ENCODE measurements around the gene GPLD1.

The GPLD1 gene

GRCh38 chr6:24524805-24525204 lies 35.4 kb upstream of the GPLD1 start:
- Histone ChIP-seq H3K27me3 (ENCODE audit: control insufficient read depth, low read length) (no peaks in the 10 kb centered on the region), H3K79me2 (ENCODE audit: control insufficient read depth, low read length) (peaks cover 5% of the 10 kb centered on the region), H3K4me1 (ENCODE audit: control insufficient read depth, low read length) (peaks cover 61% of the 10 kb centered on the region), H3K27ac (ENCODE audit: low read depth, low read length) (no peak overlapping the region), H3K36me3 (ENCODE audit: control insufficient read depth, low read length) (peaks cover 16% of the 10 kb centered on the region; the same call in 1 of the 2 replicates), H3K4me3 (ENCODE audit: low read length) (no peak overlapping the region; the same call in 1 of the 2 replicates), H3F3A (ENCODE audit: control insufficient read depth, insufficient read depth) (peaks cover 8% of the 10 kb centered on the region), H3K9me2 (replicated peaks; ENCODE audit: control insufficient read depth, low read length) (no peaks in the 10 kb centered on the region), H4K20me1 (ENCODE audit: control insufficient read depth, insufficient read depth, low read depth, low read length) (no peaks in the 10 kb centered on the region), H3K4me2 (ENCODE audit: low read length) (peak overlapping the region; percentile 78), H3K9me3 (ENCODE audit: control insufficient read depth, insufficient read depth, low read length) (no peaks in the 10 kb centered on the region)
- TF ChIP-seq CTCF (IDR thresholded peaks at IDR 0.05; ENCODE audit: low read depth, low read length, poor library complexity, severe bottlenecking) (peak; percentile 76), EZH2phosphoT487 (IDR thresholded peaks at IDR 0.05; ENCODE audit: borderline replicate concordance, low read length) (no peak)

- Histone ChIP-seq H3K4me2 (ENCODE audit: low read length) (peak overlapping the region; percentile 78), H3K9me3 (ENCODE audit: control insufficient read depth, insufficient read depth, low read length) (no peaks in the 10 kb centered on the region), H3K4me3 (ENCODE audit: low read length) (no peak overlapping the region; the same call in 1 of the 2 replicates)
These were observed 35.0 kb upstream of the GPLD1 start for GRCh38 chr6:24524329-24524728.

GRCh38 chr6:24522228-24523176 lies 33.1 kb upstream of the GPLD1 start:
- H3K27me3 ChIP-seq (ENCODE audit: control insufficient read depth, low read length): no peaks in the 10 kb centered on the region
- H3K27ac ChIP-seq (ENCODE audit: low read depth, low read length): peak overlapping the region; percentile 73
- H3F3A ChIP-seq (ENCODE audit: control insufficient read depth, insufficient read depth): peaks cover 8% of the 10 kb centered on the region
- H4K20me1 ChIP-seq (ENCODE audit: control insufficient read depth, insufficient read depth, low read depth, low read length): no peaks in the 10 kb centered on the region
- no peak for TF ChIP-seq CTCF (IDR thresholded peaks at IDR 0.05; ENCODE audit: low read depth, low read length, poor library complexity, severe bottlenecking)
- TF ChIP-seq EZH2phosphoT487 (IDR thresholded peaks at IDR 0.05; ENCODE audit: borderline replicate concordance, low read length): no peak
- H3K4me3 ChIP-seq (ENCODE audit: low read length): peak overlapping the region; percentile 67
- peak overlapping the region; percentile 78 for H3K4me2 ChIP-seq (ENCODE audit: low read length)
- H3K9me3 ChIP-seq (ENCODE audit: control insufficient read depth, insufficient read depth, low read length): no peaks in the 10 kb centered on the region
- H3K79me2 ChIP-seq (ENCODE audit: control insufficient read depth, low read length): peaks cover 5% of the 10 kb centered on the region
- peaks cover 76% of the 10 kb centered on the region for H3K4me1 ChIP-seq (ENCODE audit: control insufficient read depth, low read length)
- H3K36me3 ChIP-seq (ENCODE audit: control insufficient read depth, low read length): peaks cover 16% of the 10 kb centered on the region
- H3K9me2 ChIP-seq (replicated peaks; ENCODE audit: control insufficient read depth, low read length): no peaks in the 10 kb centered on the region

More at GRCh38 chr6:24524329-24524728, 35.0 kb upstream of the GPLD1 start:
- Histone ChIP-seq H3K79me2 (ENCODE audit: control insufficient read depth, low read length) (peaks cover 5% of the 10 kb centered on the region), H3K9me2 (replicated peaks; ENCODE audit: control insufficient read depth, low read length) (no peaks in the 10 kb centered on the region), H3K27me3 (ENCODE audit: control insufficient read depth, low read length) (no peaks in the 10 kb centered on the region), H3K4me1 (ENCODE audit: control insufficient read depth, low read length) (peaks cover 61% of the 10 kb centered on the region), H3K27ac (ENCODE audit: low read depth, low read length) (no peak overlapping the region), H4K20me1 (ENCODE audit: control insufficient read depth, insufficient read depth, low read depth, low read length) (no peaks in the 10 kb centered on the region), H3F3A (ENCODE audit: control insufficient read depth, insufficient read depth) (peaks cover 8% of the 10 kb centered on the region), H3K36me3 (ENCODE audit: control insufficient read depth, low read length) (peaks cover 16% of the 10 kb centered on the region; the same call in 1 of the 2 replicates)
- no peak for TF ChIP-seq CTCF (IDR thresholded peaks at IDR 0.05; ENCODE audit: low read depth, low read length, poor library complexity, severe bottlenecking)
- TF ChIP-seq EZH2phosphoT487 (IDR thresholded peaks at IDR 0.05; ENCODE audit: borderline replicate concordance, low read length): no peak
